PFSK-1 (cell line): Measurements from ENCODE around the gene CCL26. TPM values are rescaled to one million over a fixed set of nuclear protein-coding genes. Genes with fewer than 3 reads are reported as not detected.

Source experiments
- FOXP2 ChIP-seq: optimal IDR thresholded peaks from 2 replicates; pipeline ENCODE3; 2011; ENCODE audit warnings: borderline replicate concordance, control low read depth, inconsistent platforms; ENCODE audit not compliant: insufficient read depth; ENCODE audit errors: extremely low read length, extremely low read depth
- POLR2AphosphoS5 ChIP-seq: IDR thresholded peaks from 2 replicates; pipeline ENCODE4 v1.6.1; 2012; ENCODE audit warnings: low read depth, mild to moderate bottlenecking, control low read depth, low read length, moderate library complexity
- REST ChIP-seq, 2 experiments: IDR thresholded peaks; 2 replicates each; pipeline versions ENCODE4 v1.6.1 to v1.8.0; 2011 to 2012; ENCODE audit warnings: low read depth in 2 of 2, low read length in 2 of 2, control low read depth in 1 of 2, inconsistent platforms in 1 of 2, mild to moderate bottlenecking in 1 of 2, moderate library complexity in 1 of 2; ENCODE audit not compliant: insufficient read depth in 1 of 2
- SIN3A ChIP-seq: IDR thresholded peaks from 2 replicates; pipeline ENCODE4 v1.6.1; 2012; ENCODE audit warnings: mild to moderate bottlenecking, low read length, moderate library complexity, borderline replicate concordance; ENCODE audit not compliant: insufficient read depth
- TAF1 ChIP-seq: IDR thresholded peaks from 2 replicates; pipeline ENCODE4 v1.6.1; 2012; ENCODE audit warnings: low read length, control low read depth, borderline replicate concordance; ENCODE audit not compliant: insufficient read depth
- polyA plus RNA-seq: library from polyadenylated mRNA; unstranded; fragments of >200 nt; gene quantifications from one replicate; pipeline ENCODE4 v1.2.1, GENCODE V29; 2012; ENCODE audit warnings: low read depth, missing spikeins; ENCODE audit not compliant: insufficient read length

Gene CCL26
- polyA plus RNA-seq, result not detected

- TF ChIP-seq POLR2AphosphoS5, result no peak
- TF ChIP-seq SIN3A, result no peak
- no peak for TF ChIP-seq REST (IDR thresholded peaks at IDR 0.05; ENCODE audit: insufficient read depth in 1 of 2, low read depth in 2 of 2, low read length in 2 of 2)
- no peak for TF ChIP-seq FOXP2
- no peak for TF ChIP-seq TAF1
Observed at GRCh38 chr7:75772081-75773077, at the start of gene CCL26. Gene CCL26, minus strand, starts transcription at chr7:75772211. Its CDS starts 35 bp downstream, at chr7:75772176.

- TF ChIP-seq POLR2AphosphoS5, result no peak
- no peak for TF ChIP-seq SIN3A
- TF ChIP-seq TAF1, result no peak
- no peak for TF ChIP-seq FOXP2
- no peak for TF ChIP-seq REST (IDR thresholded peaks at IDR 0.05; ENCODE audit: insufficient read depth in 1 of 2, low read depth in 2 of 2, low read length in 2 of 2)
Observed at GRCh38 chr7:75820688-75821087, 48.7 kb upstream of the CCL26 start.

- TF ChIP-seq REST (IDR thresholded peaks at IDR 0.05; ENCODE audit: insufficient read depth in 1 of 2, low read depth in 2 of 2, low read length in 2 of 2) (no peak), FOXP2 (no peak), POLR2AphosphoS5 (no peak), TAF1 (no peak), SIN3A (no peak)
Observed at GRCh38 chr7:75819711-75820110, 47.7 kb upstream of the CCL26 start.

- TF ChIP-seq SIN3A (no peak), POLR2AphosphoS5 (no peak), FOXP2 (no peak), REST (IDR thresholded peaks at IDR 0.05; ENCODE audit: insufficient read depth in 1 of 2, low read depth in 2 of 2, low read length in 2 of 2) (no peak), TAF1 (no peak)
Observed at GRCh38 chr7:75818472-75818871, 46.5 kb upstream of the CCL26 start.
